OCI-M2 (cell line): ENCODE measurements around the gene POU6F1.
"Not testable (repeated sequence)": the region's sequence is repeated elsewhere in the genome, so short reads cannot be mapped to it uniquely, and the experiment has no call there.

ENCODE experiments used
- DNase-seq: peaks from one replicate; lab custom pipeline; 2025; ENCODE audit not compliant: unreplicated experiment; lab: John Stamatoyannopoulos, UW

POU6F1 gene

GRCh38 chr12:51217968-51218606 is at the start of gene POU6F1:
POU6F1 (minus strand) TSS chr12:51218062; CDS start chr12:51206836, 11,226 bp downstream.
- peak; percentile 36 for DNase-seq

- no peak for DNase-seq
Measured at GRCh38 chr12:51265024-51265423, 47.2 kb upstream of the POU6F1 start.

- DNase-seq: no peak
Measured at GRCh38 chr12:51264297-51264696, 46.4 kb upstream of the POU6F1 start.

- no peak for DNase-seq
Measured at GRCh38 chr12:51263341-51263740, 45.5 kb upstream of the POU6F1 start.

GRCh38 chr12:51262758-51263177 is 44.9 kb upstream of the POU6F1 start:
- no peak for DNase-seq

- DNase-seq: not testable (repeated sequence)
Measured at GRCh38 chr12:51259600-51259999, 41.7 kb upstream of the POU6F1 start.

GRCh38 chr12:51254536-51254935 is 36.7 kb upstream of the POU6F1 start:
- no peak for DNase-seq

GRCh38 chr12:51253276-51253675 is 35.4 kb upstream of the POU6F1 start:
- DNase-seq: no peak

GRCh38 chr12:51247523-51248206 is 29.8 kb upstream of the POU6F1 start:
- no peak for DNase-seq

- peak; percentile 39 for DNase-seq
Measured at GRCh38 chr12:51246254-51246853, 28.5 kb upstream of the POU6F1 start.

- no peak for DNase-seq
Measured at GRCh38 chr12:51245476-51246253, 27.8 kb upstream of the POU6F1 start.

GRCh38 chr12:51244269-51244668 is 26.4 kb upstream of the POU6F1 start:
- DNase-seq: no peak

- no peak for DNase-seq
Measured at GRCh38 chr12:51242876-51243275, 25.0 kb upstream of the POU6F1 start.

- DNase-seq: no peak
Measured at GRCh38 chr12:51242120-51242519, 24.3 kb upstream of the POU6F1 start.

GRCh38 chr12:51240971-51241370 is 23.1 kb upstream of the POU6F1 start:
- no peak for DNase-seq

- DNase-seq: peak; percentile 56
Measured at GRCh38 chr12:51238510-51239334, 20.9 kb upstream of the POU6F1 start, which contains the start of gene DAZAP2. DAZAP2 (plus strand) TSS chr12:51238826; CDS start chr12:51238908, 82 bp downstream.

GRCh38 chr12:51238037-51238509 is 20.2 kb upstream of the POU6F1 start:
- DNase-seq: no peak

GRCh38 chr12:51234530-51234929 is 16.7 kb upstream of the POU6F1 start:
- no peak for DNase-seq

- no peak for DNase-seq
Measured at GRCh38 chr12:51232642-51233041, 14.8 kb upstream of the POU6F1 start.

GRCh38 chr12:51229116-51229809 is 11.4 kb upstream of the POU6F1 start:
- DNase-seq: no peak
